Thoracic aorta (tissue), 2 donors: ENCODE data around the gene RGS10. TPM values are rescaled to one million over a fixed set of nuclear protein-coding genes. Genes with fewer than 3 reads are reported as not detected.

ENCODE experiments used
- ATAC-seq: fragments of 150-250 bp; one replicate; pipeline ENCODE4 v1.8.0; 2017; ENCODE audit warnings: low read depth; ENCODE audit not compliant: insufficient number of reproducible peaks, low FRiP score
- DNase-seq: peaks from one replicate; pipeline ENCODE4 v3.0.0-alpha.2; 2020; ENCODE audit warnings: low spot score
- H3K27ac ChIP-seq, 2 donors: fragments of 200-600 bp; sonication (generic); 1 replicate in 1 of 2; 2 replicates in 1 of 2; pipeline ENCODE4 v1.5.1; 2016; ENCODE audit warnings: mild to moderate bottlenecking in 2 of 2, moderate library complexity in 2 of 2
- H3K27me3 ChIP-seq: fragments of 200-600 bp; sonication (generic); replicated peaks from 2 replicates; pipeline ENCODE4 v1.6.0; 2016; ENCODE audit warnings: mild to moderate bottlenecking; ENCODE audit not compliant: insufficient read depth
- H3K36me3 ChIP-seq: fragments of 200-600 bp; sonication (generic); one replicate; pipeline ENCODE4 v1.5.1; 2016
- H3K4me1 ChIP-seq, 2 donors: fragments of 200-600 bp; sonication (generic); 1 replicate in 1 of 2; 2 replicates in 1 of 2; pipeline versions ENCODE4 v1.5.1 to v1.6.0; 2016; ENCODE audit warnings: low read depth in 2 of 2, mild to moderate bottlenecking in 1 of 2; ENCODE audit not compliant: control insufficient read depth in 1 of 2
- H3K4me3 ChIP-seq: fragments of 200-600 bp; sonication (generic); 2 replicates; pipeline ENCODE4 v1.5.1; 2016; ENCODE audit warnings: mild to moderate bottlenecking
- H3K9me3 ChIP-seq: fragments of 200-600 bp; sonication (generic); 2 replicates; pipeline ENCODE4 v1.5.1; 2016
- total RNA-seq, 2 donors: library from RNA; depleted of rRNA; stranded (reverse); fragments of >200 nt; gene quantifications; one replicate each; pipeline versions ENCODE4 v1.1.0 to v1.2.3, GENCODE V29; 2016
- TF ChIP-seq, protein P1 (sequence below): fragments of 200-600 bp; sonication (generic); IDR thresholded peaks from one replicate; pipeline ENCODE4 v1.5.1; 2019; ENCODE audit warnings: antibody characterized with exemption

The RGS10 gene
- total RNA-seq, 2 donors from 2014 or later = 33.2 to 37.1 TPM

DNA sequence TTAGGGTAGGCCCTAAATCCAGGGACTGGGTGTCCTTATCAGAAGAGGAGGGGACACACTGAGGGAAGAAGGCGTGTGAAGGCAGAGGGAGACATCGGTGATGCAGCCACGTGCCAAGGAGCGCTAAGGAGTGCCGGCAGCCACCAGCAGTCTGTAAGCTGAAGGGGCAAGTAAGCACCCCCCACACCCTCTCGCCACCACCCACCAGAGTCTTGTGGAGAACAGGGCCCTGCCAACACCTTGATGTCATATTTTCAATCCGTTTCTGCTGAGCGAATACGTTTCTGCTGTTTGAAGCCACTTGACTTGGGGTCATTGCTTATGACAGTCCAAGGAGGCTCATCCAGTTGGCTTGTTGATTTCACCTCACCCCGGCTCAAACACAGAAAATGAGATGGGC, 37.9 kb downstream of the RGS10 start:
- H3K27ac ChIP-seq = no peak overlapping the region
- TF ChIP-seq, protein P1, sequence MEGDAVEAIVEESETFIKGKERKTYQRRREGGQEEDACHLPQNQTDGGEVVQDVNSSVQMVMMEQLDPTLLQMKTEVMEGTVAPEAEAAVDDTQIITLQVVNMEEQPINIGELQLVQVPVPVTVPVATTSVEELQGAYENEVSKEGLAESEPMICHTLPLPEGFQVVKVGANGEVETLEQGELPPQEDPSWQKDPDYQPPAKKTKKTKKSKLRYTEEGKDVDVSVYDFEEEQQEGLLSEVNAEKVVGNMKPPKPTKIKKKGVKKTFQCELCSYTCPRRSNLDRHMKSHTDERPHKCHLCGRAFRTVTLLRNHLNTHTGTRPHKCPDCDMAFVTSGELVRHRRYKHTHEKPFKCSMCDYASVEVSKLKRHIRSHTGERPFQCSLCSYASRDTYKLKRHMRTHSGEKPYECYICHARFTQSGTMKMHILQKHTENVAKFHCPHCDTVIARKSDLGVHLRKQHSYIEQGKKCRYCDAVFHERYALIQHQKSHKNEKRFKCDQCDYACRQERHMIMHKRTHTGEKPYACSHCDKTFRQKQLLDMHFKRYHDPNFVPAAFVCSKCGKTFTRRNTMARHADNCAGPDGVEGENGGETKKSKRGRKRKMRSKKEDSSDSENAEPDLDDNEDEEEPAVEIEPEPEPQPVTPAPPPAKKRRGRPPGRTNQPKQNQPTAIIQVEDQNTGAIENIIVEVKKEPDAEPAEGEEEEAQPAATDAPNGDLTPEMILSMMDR = no peak

DNA sequence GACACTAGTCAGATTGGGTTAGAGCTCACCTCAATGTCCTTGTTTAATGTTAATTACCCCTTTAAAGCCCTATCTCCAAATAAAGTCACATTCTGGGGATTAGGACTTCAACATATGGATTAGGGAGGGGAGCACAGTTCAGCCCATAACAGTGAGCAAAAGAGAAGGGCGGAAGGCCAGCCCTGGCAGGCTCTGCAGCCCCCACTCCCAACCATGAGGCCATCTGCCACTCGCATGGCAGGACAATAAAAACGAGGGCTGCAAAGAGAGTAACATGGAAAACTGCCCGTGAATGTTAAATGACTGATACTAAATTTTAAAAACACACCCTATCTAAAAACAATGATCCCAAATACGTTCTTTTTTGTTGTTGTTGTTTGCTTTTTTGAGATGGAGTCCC, 38.7 kb downstream of the RGS10 start:
- Histone ChIP-seq H3K27ac (no peak overlapping the region), H3K27me3 (no peaks in the 10 kb centered on the region), H3K4me3 (no peak overlapping the region), H3K9me3 (no peaks in the 10 kb centered on the region), H3K4me1 (no peaks in the 10 kb centered on the region), H3K36me3 (peaks cover 6% of the 10 kb centered on the region)
- TF ChIP-seq, protein P1 = no peak
- no peak for ATAC-seq
- no peak for DNase-seq

More for the DNA sequence above, 37.9 kb downstream of the RGS10 start:
- Histone ChIP-seq H3K4me3 (no peak overlapping the region), H3K27me3 (no peaks in the 10 kb centered on the region), H3K4me1 (no peaks in the 10 kb centered on the region), H3K36me3 (peaks cover 2% of the 10 kb centered on the region), H3K9me3 (no peaks in the 10 kb centered on the region)
- ATAC-seq (no peak), DNase-seq (no peak)

DNA sequence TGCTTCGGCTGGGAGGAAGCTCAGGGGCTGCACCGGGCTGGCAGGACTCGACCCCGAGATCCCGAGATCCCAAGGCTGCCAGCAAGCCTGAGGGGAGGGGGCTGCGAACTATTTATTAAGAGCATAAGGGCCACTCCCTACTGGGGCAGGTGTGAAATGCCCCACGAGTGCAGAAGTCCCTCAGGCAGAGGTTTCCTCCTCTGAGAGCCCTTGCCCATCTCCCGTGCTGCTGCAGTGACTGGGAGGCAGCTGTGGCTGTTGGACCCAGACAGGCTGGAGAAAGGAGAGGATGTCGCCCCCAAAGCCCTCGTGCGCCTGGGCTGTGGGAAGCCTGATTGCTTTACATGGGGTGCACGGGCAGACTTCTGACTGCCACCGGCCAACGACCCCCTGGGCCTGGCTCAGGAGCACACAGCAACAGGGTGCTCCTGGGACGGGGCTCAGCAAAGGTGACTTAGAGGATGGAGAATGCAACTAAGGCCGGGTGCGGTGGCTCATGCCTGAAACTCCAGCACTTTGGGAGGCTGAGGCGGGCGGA, 39.8 kb downstream of the RGS10 start:
- H3K4me1 ChIP-seq = no peaks in the 10 kb centered on the region
- TF ChIP-seq, protein P1 = no peak
- H3K9me3 ChIP-seq = no peaks in the 10 kb centered on the region
- DNase-seq = no peak
- no peak overlapping the region for H3K4me3 ChIP-seq
- no peaks in the 10 kb centered on the region for H3K27me3 ChIP-seq
- H3K36me3 ChIP-seq = peaks cover 6% of the 10 kb centered on the region
- no peak for ATAC-seq
- no peak overlapping the region for H3K27ac ChIP-seq

DNA sequence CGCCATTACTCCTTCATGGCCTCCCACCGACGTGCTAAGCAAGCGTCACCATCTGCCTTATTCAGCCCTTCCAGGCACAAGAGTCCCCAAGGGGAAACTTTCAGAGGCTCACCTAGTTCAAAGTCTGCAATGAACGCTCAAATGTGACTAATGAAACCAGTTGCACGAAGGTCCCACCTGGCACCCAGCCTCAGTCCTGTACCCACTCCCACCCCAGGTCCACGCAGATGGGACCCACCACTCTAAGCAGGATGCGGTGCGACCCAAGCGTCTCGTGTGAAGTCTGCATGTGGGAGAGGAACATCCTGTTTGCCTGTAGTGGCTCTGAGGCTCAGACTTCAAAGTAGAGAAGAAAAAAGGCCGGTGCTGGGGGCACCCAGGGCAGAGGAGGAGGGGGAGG, 40.3 kb downstream of the RGS10 start:
- Histone ChIP-seq H3K36me3 (peaks cover 6% of the 10 kb centered on the region), H3K9me3 (no peaks in the 10 kb centered on the region), H3K4me1 (no peaks in the 10 kb centered on the region), H3K27ac (no peak overlapping the region), H3K27me3 (no peaks in the 10 kb centered on the region), H3K4me3 (no peak overlapping the region)
- DNase-seq (no peak), ATAC-seq (no peak)
- TF ChIP-seq, protein P1 = no peak

DNA sequence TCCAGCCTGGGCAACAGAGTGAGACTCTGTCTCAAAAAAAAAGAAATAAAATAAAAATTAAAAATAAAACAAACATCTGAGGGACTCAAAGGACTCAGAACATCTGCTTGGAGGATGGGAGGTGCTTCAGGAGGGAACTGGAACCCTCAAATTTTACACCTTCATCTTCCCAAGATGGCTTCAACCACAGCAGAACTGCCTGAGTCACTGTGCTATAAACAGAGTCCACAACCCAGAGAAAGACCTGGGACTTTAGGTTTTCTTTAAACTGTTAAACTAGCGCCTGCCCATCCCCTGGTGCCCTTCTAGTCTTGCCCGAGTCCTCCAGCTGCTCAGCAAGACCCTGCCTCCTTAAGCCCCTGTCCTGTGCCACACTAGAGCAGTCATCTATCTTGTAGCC, 40.8 kb downstream of the RGS10 start:
- Histone ChIP-seq H3K4me1 (no peaks in the 10 kb centered on the region), H3K27ac (no peak overlapping the region), H3K9me3 (no peaks in the 10 kb centered on the region), H3K4me3 (no peak overlapping the region), H3K36me3 (peaks cover 6% of the 10 kb centered on the region), H3K27me3 (no peaks in the 10 kb centered on the region)
- DNase-seq (no peak), ATAC-seq (no peak)
- TF ChIP-seq, protein P1 = no peak
